Osteoblast (primary cell): Measurements from ENCODE around the gene RPL15. TPM values are rescaled to one million over a fixed set of nuclear protein-coding genes. Genes with fewer than 3 reads are reported as not detected.
A peak's percentile ranks its signal among the peaks of the same experiment; 100 is the strongest.

Source experiments
- DNase-seq: peaks from one replicate; pipeline ENCODE4 v3.0.0; 2011; ENCODE audit warnings: low spot score, mixed read lengths; ENCODE audit not compliant: insufficient read length; ENCODE audit errors: missing footprints
- H2AFZ ChIP-seq: 2 replicates; pipeline ENCODE4 v1.6.0; 2011; ENCODE audit warnings: mild to moderate bottlenecking, low read length
- H3K27ac ChIP-seq: 2 replicates; pipeline ENCODE4 v1.5.1; 2011; ENCODE audit warnings: mild to moderate bottlenecking, low read depth, low read length, moderate library complexity
- H3K27me3 ChIP-seq: 2 replicates; pipeline ENCODE4 v1.6.0; 2012; ENCODE audit warnings: mild to moderate bottlenecking, control low read depth, inconsistent platforms, low read length, moderate library complexity; ENCODE audit not compliant: insufficient read depth
- H3K36me3 ChIP-seq: 2 replicates; pipeline ENCODE4 v1.5.1; 2011; ENCODE audit warnings: mild to moderate bottlenecking, low read length, control low read depth, moderate library complexity; ENCODE audit not compliant: insufficient read depth
- H3K4me1 ChIP-seq: 2 replicates; pipeline ENCODE4 v1.5.1; 2011; ENCODE audit warnings: mild to moderate bottlenecking, low read length, control low read depth, moderate library complexity; ENCODE audit not compliant: insufficient read depth
- H3K4me2 ChIP-seq: 2 replicates; pipeline ENCODE4 v1.6.0; 2011; ENCODE audit warnings: mild to moderate bottlenecking, low read length; ENCODE audit not compliant: insufficient read depth
- H3K4me3 ChIP-seq: fragments of 200-600 bp; sonication (generic); 3 replicates; pipeline ENCODE4 v1.5.1; 2012; ENCODE audit warnings: mild to moderate bottlenecking, low read length, inconsistent platforms; ENCODE audit not compliant: insufficient read depth
- H3K79me2 ChIP-seq: 2 replicates; pipeline ENCODE4 v1.6.0; 2012; ENCODE audit warnings: mild to moderate bottlenecking, low read length, control low read depth, inconsistent platforms; ENCODE audit not compliant: insufficient read depth
- H3K9me3 ChIP-seq: 2 replicates; pipeline ENCODE4 v1.5.1; 2011; ENCODE audit warnings: low read depth, low read length, control low read depth
- H4K20me1 ChIP-seq: 2 replicates; pipeline ENCODE4 v1.6.0; 2012; ENCODE audit warnings: mild to moderate bottlenecking, low read length, control low read depth; ENCODE audit not compliant: insufficient read depth
- total RNA-seq: library from RNA; depleted of rRNA; stranded (reverse); fragments of >200 nt; gene quantifications from 2 replicates; pipeline ENCODE4 v1.2.3, GENCODE V29; 2012
- TF ChIP-seq, protein P1 (sequence below): IDR thresholded peaks from 2 replicates; pipeline ENCODE4 v1.5.1; 2011; ENCODE audit warnings: mild to moderate bottlenecking, low read depth, low read length, moderate library complexity; ENCODE audit errors: extremely low read depth

Gene RPL15
- total RNA-seq, 1 donor, result 1,871 TPM

DNA sequence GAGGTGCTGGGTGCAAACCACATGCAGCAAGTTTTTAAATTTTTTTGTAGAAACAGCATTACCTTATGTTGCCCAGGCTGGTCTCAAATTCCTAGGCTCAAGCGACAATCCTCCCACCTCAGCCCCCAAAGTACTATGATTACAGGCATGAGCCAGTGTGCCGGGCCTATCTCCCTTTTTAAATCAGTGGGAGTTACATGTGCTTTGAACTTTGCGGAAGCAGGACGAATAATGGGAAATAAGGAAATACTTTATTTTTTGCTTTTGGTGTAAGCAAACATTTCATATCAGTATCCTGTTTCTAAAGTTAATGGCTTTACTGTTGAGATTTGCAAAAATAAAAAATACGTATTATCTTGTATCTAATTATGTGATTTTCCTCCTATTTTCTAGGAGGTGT lies 37.2 kb downstream of the RPL15 start:
- H3K27me3 ChIP-seq, result no peaks in the 10 kb centered on the region
- no peak overlapping the region for H3K4me2 ChIP-seq
- H4K20me1 ChIP-seq, result peaks cover 61% of the 10 kb centered on the region
- TF ChIP-seq, protein P1, sequence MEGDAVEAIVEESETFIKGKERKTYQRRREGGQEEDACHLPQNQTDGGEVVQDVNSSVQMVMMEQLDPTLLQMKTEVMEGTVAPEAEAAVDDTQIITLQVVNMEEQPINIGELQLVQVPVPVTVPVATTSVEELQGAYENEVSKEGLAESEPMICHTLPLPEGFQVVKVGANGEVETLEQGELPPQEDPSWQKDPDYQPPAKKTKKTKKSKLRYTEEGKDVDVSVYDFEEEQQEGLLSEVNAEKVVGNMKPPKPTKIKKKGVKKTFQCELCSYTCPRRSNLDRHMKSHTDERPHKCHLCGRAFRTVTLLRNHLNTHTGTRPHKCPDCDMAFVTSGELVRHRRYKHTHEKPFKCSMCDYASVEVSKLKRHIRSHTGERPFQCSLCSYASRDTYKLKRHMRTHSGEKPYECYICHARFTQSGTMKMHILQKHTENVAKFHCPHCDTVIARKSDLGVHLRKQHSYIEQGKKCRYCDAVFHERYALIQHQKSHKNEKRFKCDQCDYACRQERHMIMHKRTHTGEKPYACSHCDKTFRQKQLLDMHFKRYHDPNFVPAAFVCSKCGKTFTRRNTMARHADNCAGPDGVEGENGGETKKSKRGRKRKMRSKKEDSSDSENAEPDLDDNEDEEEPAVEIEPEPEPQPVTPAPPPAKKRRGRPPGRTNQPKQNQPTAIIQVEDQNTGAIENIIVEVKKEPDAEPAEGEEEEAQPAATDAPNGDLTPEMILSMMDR, result no peak
- peaks cover 71% of the 10 kb centered on the region for H3K79me2 ChIP-seq
- DNase-seq, result no peak
- H3K4me3 ChIP-seq, result no peak overlapping the region
- no peak overlapping the region for H2AFZ ChIP-seq
- H3K36me3 ChIP-seq, result peaks cover 5% of the 10 kb centered on the region
- H3K27ac ChIP-seq, result no peak overlapping the region
- peaks cover 5% of the 10 kb centered on the region for H3K4me1 ChIP-seq
- no peaks in the 10 kb centered on the region for H3K9me3 ChIP-seq

DNA sequence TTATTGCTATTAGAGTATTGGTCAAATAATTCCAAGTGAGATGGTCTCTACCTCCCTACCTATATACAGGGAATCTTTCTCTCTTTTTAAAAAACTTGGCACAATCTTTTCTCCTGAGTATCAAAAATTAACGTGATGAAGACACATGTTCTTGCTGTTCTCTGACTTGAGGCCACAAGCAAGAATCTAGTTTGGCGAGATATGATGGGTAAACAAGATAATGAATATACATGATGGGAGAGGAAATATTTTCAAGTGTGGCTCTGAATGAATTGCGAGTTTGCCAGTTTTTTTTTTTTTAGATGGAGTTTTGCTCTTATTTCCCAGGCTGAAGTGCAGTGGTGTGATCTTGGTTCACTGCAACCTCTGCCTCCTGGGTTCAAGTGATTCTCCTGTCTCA lies 39.8 kb downstream of the RPL15 start:
- TF ChIP-seq, protein P1, result no peak
- Histone ChIP-seq H4K20me1 (peaks cover 57% of the 10 kb centered on the region), H3K36me3 (peaks cover 14% of the 10 kb centered on the region)

DNA sequence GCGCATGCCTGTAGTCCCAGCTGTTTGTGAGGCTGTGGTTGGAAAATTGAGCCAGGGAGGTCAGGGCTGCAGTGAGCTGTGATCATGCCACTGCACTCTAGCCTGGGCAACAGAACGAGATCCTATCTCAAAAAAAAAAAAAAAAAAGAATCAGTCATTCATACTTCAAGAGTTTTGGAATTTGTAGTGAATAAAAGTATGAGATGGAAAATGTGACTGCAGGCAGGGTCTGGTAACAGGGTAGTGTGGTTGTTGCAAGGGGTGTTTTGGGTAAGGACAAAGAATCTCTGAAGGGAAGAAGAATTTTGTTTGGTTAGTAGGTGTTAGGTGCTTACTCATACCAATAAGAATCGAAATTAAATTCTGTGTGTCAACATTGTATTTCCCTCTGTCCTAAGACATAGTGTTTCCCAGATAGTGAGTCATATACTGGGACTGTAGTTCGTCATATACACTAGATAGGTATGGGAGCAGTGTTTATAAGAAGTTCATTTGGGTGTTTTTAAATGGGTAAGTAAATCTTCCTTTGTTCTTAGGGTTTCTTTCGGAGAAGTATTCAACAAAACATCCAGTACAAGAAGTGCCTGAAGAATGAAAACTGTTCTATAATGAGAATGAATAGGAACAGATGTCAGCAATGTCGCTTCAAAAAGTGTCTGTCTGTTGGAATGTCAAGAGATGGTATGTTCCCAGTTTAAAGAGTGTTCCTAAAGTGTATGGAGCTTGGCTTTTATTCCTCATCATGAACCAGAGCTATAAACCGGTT lies 42.4 kb downstream of the RPL15 start:
- peaks cover 38% of the 10 kb centered on the region for H4K20me1 ChIP-seq
- peaks cover 19% of the 10 kb centered on the region for H3K36me3 ChIP-seq
- H3K79me2 ChIP-seq, result peaks cover 32% of the 10 kb centered on the region
- no peaks in the 10 kb centered on the region for H3K9me3 ChIP-seq
- peak overlapping the region; percentile 63 for H3K27ac ChIP-seq
- DNase-seq, result peak; percentile 73
- peaks cover 19% of the 10 kb centered on the region for H3K4me1 ChIP-seq
- no peak overlapping the region for H2AFZ ChIP-seq
- H3K4me3 ChIP-seq, result no peak overlapping the region
- no peaks in the 10 kb centered on the region for H3K27me3 ChIP-seq
- H3K4me2 ChIP-seq, result peak overlapping the region; percentile 32
- TF ChIP-seq, protein P1, result no peak

More for the DNA sequence above, 39.8 kb downstream of the RPL15 start:
- H2AFZ ChIP-seq, result no peak overlapping the region
- no peak overlapping the region for H3K4me2 ChIP-seq
- H3K4me3 ChIP-seq, result no peak overlapping the region
- H3K27me3 ChIP-seq, result no peaks in the 10 kb centered on the region
- DNase-seq, result no peak
- H3K4me1 ChIP-seq, result peaks cover 12% of the 10 kb centered on the region
- no peaks in the 10 kb centered on the region for H3K9me3 ChIP-seq
- H3K79me2 ChIP-seq, result peaks cover 52% of the 10 kb centered on the region
- no peak overlapping the region for H3K27ac ChIP-seq

DNA sequence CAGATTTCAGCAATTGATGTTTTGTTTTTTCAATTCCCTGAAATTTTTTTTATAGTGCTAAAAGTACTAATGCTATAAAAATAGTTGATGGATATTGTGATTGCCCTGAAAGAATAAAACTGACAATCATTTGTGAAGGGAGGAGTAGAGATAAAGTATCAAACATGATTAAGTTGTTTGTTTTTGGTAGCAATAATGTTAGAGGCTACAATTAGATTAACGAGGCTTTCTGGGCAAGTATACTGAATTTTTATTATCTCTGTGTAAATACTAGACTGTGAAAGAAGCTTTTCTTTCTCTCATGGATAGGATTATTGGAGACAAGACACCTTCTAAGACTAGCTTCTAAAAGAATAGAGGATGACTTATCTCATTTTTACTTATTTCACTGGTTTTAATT lies 43.7 kb downstream of the RPL15 start:
- peaks cover 28% of the 10 kb centered on the region for H4K20me1 ChIP-seq
- peaks cover 26% of the 10 kb centered on the region for H3K79me2 ChIP-seq
- H3K36me3 ChIP-seq, result peaks cover 21% of the 10 kb centered on the region

More for the DNA sequence above, 43.7 kb downstream of the RPL15 start:
- Histone ChIP-seq H3K4me2 (no peak overlapping the region), H3K4me3 (no peak overlapping the region), H2AFZ (no peak overlapping the region), H3K4me1 (peaks cover 19% of the 10 kb centered on the region), H3K27ac (no peak overlapping the region), H3K27me3 (no peaks in the 10 kb centered on the region), H3K9me3 (no peaks in the 10 kb centered on the region)
- TF ChIP-seq, protein P1, result no peak
- DNase-seq, result no peak
